GM18909 (cell line): ENCODE data around the gene STARD13.

Experiments
- ATAC-seq: cut with Tn5 transposase; IDR thresholded peaks from one replicate; pipeline ENCODE4 v1.9.1; 2021; ENCODE audit warnings: mild to moderate bottlenecking; ENCODE audit not compliant: unreplicated experiment, poor library complexity

The STARD13 gene

GRCh38 chr13:33285420-33286124, at the start of gene STARD13:
STARD13 (minus strand) TSS chr13:33285755; CDS start chr13:33285638, 117 bp downstream.
- peak; percentile 66 for ATAC-seq

GRCh38 chr13:33334831-33335230, 49.3 kb upstream of the STARD13 start:
- ATAC-seq, result no peak

GRCh38 chr13:33331962-33332361, 46.4 kb upstream of the STARD13 start:
- ATAC-seq, result no peak

GRCh38 chr13:33330483-33330882, 44.9 kb upstream of the STARD13 start:
- ATAC-seq, result no peak

- ATAC-seq, result no peak
These were observed 43.1 kb upstream of the STARD13 start for GRCh38 chr13:33328701-33329100.

- ATAC-seq, result no peak
These were observed 41.2 kb upstream of the STARD13 start for GRCh38 chr13:33326723-33327122.

GRCh38 chr13:33326246-33326645, 40.7 kb upstream of the STARD13 start:
- no peak for ATAC-seq

GRCh38 chr13:33323801-33324510, 38.4 kb upstream of the STARD13 start:
- ATAC-seq, result no peak

GRCh38 chr13:33322965-33323668, 37.6 kb upstream of the STARD13 start:
- no peak for ATAC-seq

GRCh38 chr13:33322543-33322809, 36.9 kb upstream of the STARD13 start:
- no peak for ATAC-seq

GRCh38 chr13:33321686-33322542, 36.4 kb upstream of the STARD13 start:
- ATAC-seq, result no peak

GRCh38 chr13:33319859-33320258, 34.3 kb upstream of the STARD13 start:
- ATAC-seq, result no peak

GRCh38 chr13:33318744-33319143, 33.2 kb upstream of the STARD13 start:
- ATAC-seq, result no peak

- ATAC-seq, result no peak
These were observed 32.5 kb upstream of the STARD13 start for GRCh38 chr13:33318037-33318436.

- no peak for ATAC-seq
These were observed 31.3 kb upstream of the STARD13 start for GRCh38 chr13:33316890-33317289.

GRCh38 chr13:33313504-33313903, 27.9 kb upstream of the STARD13 start:
- ATAC-seq, result no peak

- ATAC-seq, result no peak
These were observed 27.3 kb upstream of the STARD13 start for GRCh38 chr13:33312861-33313212.

GRCh38 chr13:33312150-33312860, 26.8 kb upstream of the STARD13 start:
- ATAC-seq, result no peak

GRCh38 chr13:33311040-33311439, 25.5 kb upstream of the STARD13 start:
- no peak for ATAC-seq
